Caco-2 (cell line): ENCODE results near the gene TMEM202. TPM values are rescaled to one million over a fixed set of nuclear protein-coding genes. Genes with fewer than 3 reads are reported as not detected.

Experiments used
- BruUV-seq: library from RNA; stranded (reverse); fragments of 400-500 nt; replicated peaks from 2 replicates; lab custom pipeline; 2021; lab: Mats Ljungman, UMichigan
- CTCF ChIA-PET: fragments of 300-600 bp; sonication (Branson Sonifier 250); formaldehyde crosslinking; loops from one replicate; lab custom pipeline; 2022; ENCODE audit warnings: antibody characterized with exemption; lab: Charles Lee
- POLR2A ChIA-PET: fragments of 300-600 bp; sonication (Branson Sonifier 250); formaldehyde crosslinking; loops from one replicate; lab custom pipeline; 2022; ENCODE audit warnings: antibody characterized with exemption; lab: Charles Lee
- DNase-seq, 2 experiments: peaks; one replicate each; pipeline versions ENCODE4 v3.0.0 to v3.0.0-alpha.2; 2020 to 2022
- H3K27me3 ChIP-seq: replicated peaks from 2 replicates; pipeline ENCODE4 v1.6.0; 2011; ENCODE audit warnings: low read length; ENCODE audit not compliant: control insufficient read depth, insufficient read depth
- H3K36me3 ChIP-seq: 2 replicates; pipeline ENCODE4 v1.5.1; 2011; ENCODE audit warnings: low read length; ENCODE audit not compliant: control insufficient read depth, insufficient read depth
- H3K4me1 ChIP-seq: fragments of 250-450 bp; sonication (Bioruptor Pico); 2 replicates; pipeline ENCODE4 v1.5.1; 2020; ENCODE audit warnings: mild to moderate bottlenecking
- H3K4me3 ChIP-seq: 2 replicates; pipeline ENCODE4 v1.5.1; 2011; ENCODE audit warnings: low read depth, mild to moderate bottlenecking, control low read depth, low read length
- H3K9me3 ChIP-seq: fragments of 250-450 bp; sonication (Bioruptor Pico); 2 replicates; pipeline ENCODE4 v1.5.1; 2020; ENCODE audit warnings: mild to moderate bottlenecking, moderate library complexity
- H3K27ac Mint-ChIP-seq: one replicate; pipeline ENCODE4 v1.8.0; 2022; ENCODE audit warnings: mixed read lengths; ENCODE audit not compliant: unreplicated experiment
- H3K27me3 Mint-ChIP-seq: one replicate; pipeline ENCODE4 v1.8.0; 2022; ENCODE audit warnings: mixed read lengths; ENCODE audit not compliant: insufficient read depth, unreplicated experiment
- H3K36me3 Mint-ChIP-seq: one replicate; pipeline ENCODE4 v1.8.0; 2022; ENCODE audit warnings: mild to moderate bottlenecking, mixed read lengths; ENCODE audit not compliant: insufficient read depth, unreplicated experiment
- H3K4me1 Mint-ChIP-seq: one replicate; pipeline ENCODE4 v1.8.0; 2022; ENCODE audit warnings: low read depth, mixed read lengths; ENCODE audit not compliant: unreplicated experiment
- H3K4me3 Mint-ChIP-seq: one replicate; pipeline ENCODE4 v1.8.0; 2022; ENCODE audit warnings: mild to moderate bottlenecking, moderate library complexity, mixed read lengths; ENCODE audit not compliant: unreplicated experiment
- H3K9me3 Mint-ChIP-seq: one replicate; pipeline ENCODE4 v1.8.0; 2022; ENCODE audit warnings: mixed read lengths; ENCODE audit not compliant: unreplicated experiment
- intact Hi-C: fragments of 100-400 bp; cut with micrococcal nuclease; formaldehyde crosslinking; loops from one replicate; pipeline ENCODE4 v1.10.0; 2022; ENCODE audit not compliant: unreplicated experiment
- total RNA-seq: library from RNA; stranded (reverse); gene quantifications from 2 replicates; pipeline ENCODE4 v1.2.3, GENCODE V29; 2022
- TF ChIP-seq, protein P1 (sequence below), 2 experiments: fragments of 200-600 bp in 1 of 2; IDR thresholded peaks; 1 replicate in 1 of 2; 2 replicates in 1 of 2; pipeline versions ENCODE4 v1.5.1 to v1.8.0; 2011 to 2022; ENCODE audit warnings: antibody characterized with exemption in 1 of 2, control low read depth in 1 of 2, inconsistent platforms in 1 of 2, low read depth in 1 of 2, low read length in 1 of 2, mild to moderate bottlenecking in 1 of 2, moderate library complexity in 1 of 2; ENCODE audit not compliant: insufficient read depth in 1 of 2, severe bottlenecking in 1 of 2, unreplicated experiment in 1 of 2

Gene TMEM202
- total RNA-seq, 1 experiment from 2014 or later = not detected

- POLR2A ChIA-PET = no interaction called here
Measured at GRCh38 chr15:72379856-72380430, 18.2 kb upstream of the TMEM202 start.

DNA sequence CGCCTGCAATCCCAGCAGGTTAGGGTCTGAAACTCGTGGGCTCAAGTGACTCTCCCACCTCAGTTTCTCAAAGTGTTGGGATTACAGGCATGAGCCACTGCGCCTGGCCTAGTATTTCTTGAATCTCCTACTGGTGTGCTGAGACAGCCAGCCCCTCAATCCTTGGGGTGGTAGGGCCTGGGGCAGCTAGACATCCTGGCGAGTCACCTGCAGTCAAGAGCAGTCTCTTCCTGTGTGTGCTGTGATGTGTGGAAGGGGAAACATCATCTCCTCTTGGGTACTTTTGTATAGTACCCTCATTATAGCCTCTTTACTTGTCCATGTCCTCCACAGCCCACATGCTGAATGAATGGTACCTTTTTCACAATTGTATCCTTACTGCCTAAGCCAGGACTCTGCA is 17.4 kb upstream of the TMEM202 start:
- no peak overlapping the region for H3K4me3 Mint-ChIP-seq
- H3K4me1 Mint-ChIP-seq = peaks cover 6% of the 10 kb centered on the region
- H3K36me3 Mint-ChIP-seq = peaks cover 5% of the 10 kb centered on the region
- TF ChIP-seq, protein P1, sequence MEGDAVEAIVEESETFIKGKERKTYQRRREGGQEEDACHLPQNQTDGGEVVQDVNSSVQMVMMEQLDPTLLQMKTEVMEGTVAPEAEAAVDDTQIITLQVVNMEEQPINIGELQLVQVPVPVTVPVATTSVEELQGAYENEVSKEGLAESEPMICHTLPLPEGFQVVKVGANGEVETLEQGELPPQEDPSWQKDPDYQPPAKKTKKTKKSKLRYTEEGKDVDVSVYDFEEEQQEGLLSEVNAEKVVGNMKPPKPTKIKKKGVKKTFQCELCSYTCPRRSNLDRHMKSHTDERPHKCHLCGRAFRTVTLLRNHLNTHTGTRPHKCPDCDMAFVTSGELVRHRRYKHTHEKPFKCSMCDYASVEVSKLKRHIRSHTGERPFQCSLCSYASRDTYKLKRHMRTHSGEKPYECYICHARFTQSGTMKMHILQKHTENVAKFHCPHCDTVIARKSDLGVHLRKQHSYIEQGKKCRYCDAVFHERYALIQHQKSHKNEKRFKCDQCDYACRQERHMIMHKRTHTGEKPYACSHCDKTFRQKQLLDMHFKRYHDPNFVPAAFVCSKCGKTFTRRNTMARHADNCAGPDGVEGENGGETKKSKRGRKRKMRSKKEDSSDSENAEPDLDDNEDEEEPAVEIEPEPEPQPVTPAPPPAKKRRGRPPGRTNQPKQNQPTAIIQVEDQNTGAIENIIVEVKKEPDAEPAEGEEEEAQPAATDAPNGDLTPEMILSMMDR (IDR thresholded peaks at IDR 0.05; ENCODE audit: insufficient read depth in 1 of 2, low read depth in 1 of 2, low read length in 1 of 2, severe bottlenecking in 1 of 2, unreplicated experiment in 1 of 2) = no peak
- BruUV-seq = no TSS peak
- no peaks in the 10 kb centered on the region for H3K27me3 ChIP-seq
- no peak overlapping the region for H3K27ac Mint-ChIP-seq
- H3K9me3 Mint-ChIP-seq = no peaks in the 10 kb centered on the region
- no peak for DNase-seq
- peaks cover 19% of the 10 kb centered on the region for H3K27me3 Mint-ChIP-seq
- peaks cover 9% of the 10 kb centered on the region; the same call in 1 of the 2 replicates for H3K4me1 ChIP-seq
- intact Hi-C loops = no loop called here
- ChIA-PET POLR2A (no interaction called here), CTCF (no interaction called here)
- no peak overlapping the region for H3K4me3 ChIP-seq
- no peaks in the 10 kb centered on the region for H3K9me3 ChIP-seq
- H3K36me3 ChIP-seq = no peaks in the 10 kb centered on the region

More at GRCh38 chr15:72379856-72380430, 18.2 kb upstream of the TMEM202 start:
- Histone ChIP-seq H3K36me3 (no peaks in the 10 kb centered on the region), H3K4me1 (peaks cover 12% of the 10 kb centered on the region; the same call in 1 of the 2 replicates), H3K9me3 (no peaks in the 10 kb centered on the region), H3K4me3 (no peak overlapping the region), H3K27me3 (no peaks in the 10 kb centered on the region)
- Mint-ChIP-seq H3K4me3 (no peak overlapping the region), H3K27me3 (peaks cover 14% of the 10 kb centered on the region), H3K9me3 (no peaks in the 10 kb centered on the region), H3K27ac (no peak overlapping the region), H3K36me3 (peaks cover 13% of the 10 kb centered on the region), H3K4me1 (peaks cover 10% of the 10 kb centered on the region)
- CTCF ChIA-PET = no interaction called here
- BruUV-seq = no TSS peak
- intact Hi-C loops = no loop called here
- no peak for DNase-seq
- TF ChIP-seq, protein P1 (IDR thresholded peaks at IDR 0.05; ENCODE audit: insufficient read depth in 1 of 2, low read depth in 1 of 2, low read length in 1 of 2, severe bottlenecking in 1 of 2, unreplicated experiment in 1 of 2) = no peak

DNA sequence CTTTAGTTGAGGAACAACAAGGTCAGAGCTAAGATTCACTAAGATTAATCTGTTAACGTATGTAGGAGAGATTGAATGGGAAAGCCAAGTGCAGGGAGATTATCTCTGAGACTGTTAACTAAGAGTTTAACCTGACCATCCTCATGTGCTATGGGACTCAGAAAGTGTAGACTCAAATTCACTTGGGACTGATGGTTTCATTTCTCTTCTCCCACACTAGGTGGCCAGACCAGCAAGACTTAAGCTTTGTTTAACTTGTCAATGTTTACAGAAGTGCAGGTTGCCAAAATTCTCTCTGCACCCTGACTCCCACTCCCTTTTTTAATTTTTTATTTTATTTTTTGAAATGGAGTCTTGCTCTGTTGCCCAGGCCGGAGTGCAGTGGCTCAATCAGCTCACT is 16.0 kb upstream of the TMEM202 start:
- POLR2A ChIA-PET = interaction anchor here (0.5 kb wide), 1 partner anchor 172 kb away, joined by 4 read pairs; no protein-coding TSS in a partner anchor

More for the DNA sequence above, 16.0 kb upstream of the TMEM202 start:
- H3K27ac Mint-ChIP-seq = no peak overlapping the region
- intact Hi-C loops = no loop called here
- Histone ChIP-seq H3K4me3 (no peak overlapping the region), H3K36me3 (no peaks in the 10 kb centered on the region), H3K27me3 (no peaks in the 10 kb centered on the region), H3K9me3 (no peaks in the 10 kb centered on the region), H3K4me1 (peaks cover 7% of the 10 kb centered on the region; the same call in 1 of the 2 replicates)
- CTCF ChIA-PET = interaction anchor here (1.4 kb wide), 1 partner anchor 151 kb away, joined by 5 read pairs; no protein-coding TSS in a partner anchor
- no TSS peak for BruUV-seq
- TF ChIP-seq, protein P1 (IDR thresholded peaks at IDR 0.05; ENCODE audit: insufficient read depth in 1 of 2, low read depth in 1 of 2, low read length in 1 of 2, severe bottlenecking in 1 of 2, unreplicated experiment in 1 of 2) = peak; percentile 34
- peaks cover 6% of the 10 kb centered on the region for H3K4me1 Mint-ChIP-seq
- H3K36me3 Mint-ChIP-seq = no peaks in the 10 kb centered on the region
- no peak overlapping the region for H3K4me3 Mint-ChIP-seq
- peak in 1 of 2 experiments; percentile 4 for DNase-seq
- no peaks in the 10 kb centered on the region for H3K9me3 Mint-ChIP-seq
- H3K27me3 Mint-ChIP-seq = peaks cover 19% of the 10 kb centered on the region
